IPS-NIHi11 (cell line): ENCODE data around the gene PANX2.

Experiments
- DNase-seq: peaks from one replicate; pipeline ENCODE4 v3.0.0; 2012; ENCODE audit warnings: mixed read lengths, low spot score

Gene PANX2

DNA sequence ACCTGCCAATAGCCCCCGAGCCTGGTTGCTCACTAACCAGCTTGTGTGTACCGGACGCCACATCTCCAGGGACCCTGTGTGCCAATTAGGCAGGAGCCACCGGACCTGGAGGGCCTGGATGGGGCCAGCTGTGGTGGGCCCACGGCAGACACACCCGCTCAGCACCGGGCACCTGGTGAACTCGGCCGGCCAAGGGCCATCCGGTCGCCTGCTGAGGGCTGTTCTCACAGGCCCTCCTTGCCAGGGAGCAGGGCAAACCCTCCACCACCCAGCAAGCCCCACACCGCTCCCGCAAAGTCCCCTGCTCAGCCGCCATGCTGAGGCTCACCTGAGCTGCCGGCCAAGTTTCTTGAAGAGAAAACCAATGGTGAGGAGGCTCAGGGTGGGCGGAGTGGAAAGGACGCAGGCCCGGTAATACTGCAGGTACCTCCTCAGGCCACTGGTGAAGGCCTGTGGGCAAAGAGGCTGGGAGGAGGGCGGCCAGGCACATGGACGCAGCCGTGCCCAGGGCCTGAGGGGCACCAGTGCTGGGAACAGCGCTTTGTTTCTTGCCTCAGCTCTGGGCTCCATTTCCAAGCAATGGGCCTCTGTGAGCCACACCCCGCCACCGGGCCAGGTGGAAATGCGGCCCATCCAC, 57.2 kb downstream of the PANX2 start:
- no peak for DNase-seq

DNA sequence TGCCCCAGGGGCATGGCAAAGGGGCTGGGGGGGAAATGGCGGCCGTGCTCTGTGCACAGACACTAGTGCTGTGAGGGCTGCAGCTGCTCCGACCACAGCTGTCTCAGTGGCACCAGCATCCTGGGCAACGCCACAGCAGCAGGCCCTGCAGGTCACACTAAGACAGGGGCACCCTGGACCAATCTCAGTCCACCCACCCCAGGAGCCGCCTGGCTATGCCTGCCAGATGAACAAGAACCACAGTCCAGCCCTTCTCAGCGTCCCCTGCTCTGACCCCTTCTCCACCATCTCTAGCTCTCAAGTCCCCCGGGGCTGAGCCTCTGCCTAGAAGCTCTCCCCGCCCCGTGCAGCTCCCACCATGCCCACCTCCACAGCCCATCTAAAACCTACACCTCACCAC, 57.8 kb downstream of the PANX2 start:
- no peak for DNase-seq

DNA sequence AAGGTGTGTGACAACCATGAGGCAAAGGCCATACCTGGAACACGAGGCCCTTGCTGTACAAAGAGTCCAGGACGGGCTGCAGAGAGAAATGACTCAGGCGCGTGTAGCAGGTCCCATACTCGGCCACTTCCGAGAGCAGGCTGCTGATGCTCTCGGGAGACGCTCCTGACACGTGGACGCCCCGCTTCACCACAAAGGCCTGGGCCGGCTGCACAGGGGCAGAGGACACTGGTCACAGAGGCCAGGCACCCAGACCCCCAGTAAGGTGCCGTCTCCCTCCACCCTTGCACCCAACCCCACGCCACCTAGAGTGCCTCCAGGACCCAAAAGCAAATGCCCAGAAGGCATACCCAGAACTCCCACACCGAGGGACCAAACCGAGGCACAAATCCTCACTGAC, 58.8 kb downstream of the PANX2 start:
- DNase-seq, result no peak
